ENCODE data around the gene ARHGAP4.

Gene ARHGAP4

GRCh38 chrX:153929576-153929975, 3.5 kb upstream of the ARHGAP4 start:
- H3K27me3 ChIP-seq (ENCODE audit: insufficient read depth, low read depth, severe bottlenecking), result peaks cover 6% of the 10 kb centered on the region
- no peaks in the 10 kb centered on the region for H3K9me3 ChIP-seq (ENCODE audit: severe bottlenecking)
- H3K4me3 ChIP-seq (ENCODE audit: low read depth, low read length), result no peak overlapping the region
- no peak for TF ChIP-seq CTCF (IDR thresholded peaks at IDR 0.05; ENCODE audit: low read depth, low read length)
- no peak for DNase-seq
- peak overlapping the region; percentile 35 for H3K27ac ChIP-seq
- H3K36me3 ChIP-seq, result peaks cover 47% of the 10 kb centered on the region

GRCh38 chrX:153928846-153929245, 2.8 kb upstream of the ARHGAP4 start:
- no peaks in the 10 kb centered on the region for H3K9me3 ChIP-seq (ENCODE audit: severe bottlenecking)
- peaks cover 47% of the 10 kb centered on the region for H3K36me3 ChIP-seq
- no peak for DNase-seq
- H3K4me3 ChIP-seq (ENCODE audit: low read depth, low read length), result no peak overlapping the region; the same call in 1 of the 2 replicates
- TF ChIP-seq CTCF (IDR thresholded peaks at IDR 0.05; ENCODE audit: low read depth, low read length), result no peak
- H3K27ac ChIP-seq, result peak overlapping the region; percentile 35
- H3K27me3 ChIP-seq (ENCODE audit: insufficient read depth, low read depth, severe bottlenecking), result peaks cover 2% of the 10 kb centered on the region

- H3K27ac ChIP-seq, result peak overlapping the region; percentile 96
- no peaks in the 10 kb centered on the region for H3K9me3 ChIP-seq (ENCODE audit: severe bottlenecking)
- peaks cover 43% of the 10 kb centered on the region for H3K36me3 ChIP-seq
- TF ChIP-seq CTCF (IDR thresholded peaks at IDR 0.05; ENCODE audit: low read depth, low read length), result peak; percentile 17
- DNase-seq, result peak; percentile 98
- H3K4me3 ChIP-seq (ENCODE audit: low read depth, low read length), result peak overlapping the region; percentile 57
- H3K27me3 ChIP-seq (ENCODE audit: insufficient read depth, low read depth, severe bottlenecking), result no peaks in the 10 kb centered on the region
These were observed 2.1 kb upstream of the ARHGAP4 start for GRCh38 chrX:153927922-153928760.

GRCh38 chrX:153927672-153927921, 1.5 kb upstream of the ARHGAP4 start:
- H3K27ac ChIP-seq, result peak overlapping the region; percentile 96
- H3K36me3 ChIP-seq, result peaks cover 38% of the 10 kb centered on the region
- peak overlapping the region; percentile 57 for H3K4me3 ChIP-seq (ENCODE audit: low read depth, low read length)
- no peak for DNase-seq
- H3K9me3 ChIP-seq (ENCODE audit: severe bottlenecking), result no peaks in the 10 kb centered on the region
- TF ChIP-seq CTCF (IDR thresholded peaks at IDR 0.05; ENCODE audit: low read depth, low read length), result no peak
- H3K27me3 ChIP-seq (ENCODE audit: insufficient read depth, low read depth, severe bottlenecking), result no peaks in the 10 kb centered on the region

- H3K27ac ChIP-seq, result peak overlapping the region; percentile 96
- no peaks in the 10 kb centered on the region for H3K9me3 ChIP-seq (ENCODE audit: severe bottlenecking)
- H3K27me3 ChIP-seq (ENCODE audit: insufficient read depth, low read depth, severe bottlenecking), result no peaks in the 10 kb centered on the region
- peaks cover 32% of the 10 kb centered on the region for H3K36me3 ChIP-seq
- peak overlapping the region; percentile 57 for H3K4me3 ChIP-seq (ENCODE audit: low read depth, low read length)
- no peak for TF ChIP-seq CTCF (IDR thresholded peaks at IDR 0.05; ENCODE audit: low read depth, low read length)
- DNase-seq, result peak; percentile 55
These were observed 1.0 kb upstream of the ARHGAP4 start for GRCh38 chrX:153926858-153927671.
